NCI-H2107 treated with DMSO at 0.1 percent for 48 hours (cell line): ENCODE measurements around the gene TNK2.

Experiments
- DNase-seq: peaks from one replicate; lab custom pipeline; 2025; ENCODE audit not compliant: unreplicated experiment; lab: John Stamatoyannopoulos, UW

TNK2 gene

GRCh38 chr3:195900436-195901355, 7.7 kb downstream of the TNK2 start:
- no peak for DNase-seq

DNA sequence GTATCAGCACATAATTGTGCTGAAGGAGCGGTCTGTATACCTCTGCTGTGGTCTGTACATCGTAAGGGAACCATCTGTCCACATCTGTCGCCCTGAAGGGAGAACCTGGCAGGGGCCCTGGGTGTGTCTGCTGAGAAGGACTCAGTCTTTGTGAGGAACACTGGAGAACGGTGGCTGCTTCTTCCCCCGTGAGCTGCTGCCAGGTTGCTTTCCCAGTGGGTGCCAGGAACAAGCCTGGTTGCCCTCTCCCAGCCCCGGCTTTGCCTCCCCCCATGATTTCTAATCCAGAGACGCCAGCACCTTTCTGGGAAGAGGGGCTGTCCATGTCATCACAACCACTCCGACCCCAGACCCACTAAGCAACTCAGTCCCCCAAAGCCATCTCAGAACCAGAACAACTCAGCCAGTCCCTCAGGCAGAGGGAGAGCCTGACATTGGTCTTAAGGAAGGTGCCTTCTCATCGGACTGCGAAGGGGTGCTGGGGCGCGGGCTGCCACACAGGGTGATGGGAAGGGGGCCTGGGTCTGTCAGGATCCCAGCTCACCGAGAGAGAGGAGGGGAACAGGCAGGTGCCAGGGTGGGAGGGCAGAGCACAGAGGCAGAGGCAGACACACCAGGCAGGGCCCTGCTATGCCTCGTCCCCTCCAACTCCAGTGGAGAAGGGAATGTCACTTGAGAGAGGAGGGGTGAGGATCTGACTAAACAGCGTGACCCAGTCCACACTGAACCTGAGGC, 8.5 kb downstream of the TNK2 start:
- DNase-seq, result no peak

DNA sequence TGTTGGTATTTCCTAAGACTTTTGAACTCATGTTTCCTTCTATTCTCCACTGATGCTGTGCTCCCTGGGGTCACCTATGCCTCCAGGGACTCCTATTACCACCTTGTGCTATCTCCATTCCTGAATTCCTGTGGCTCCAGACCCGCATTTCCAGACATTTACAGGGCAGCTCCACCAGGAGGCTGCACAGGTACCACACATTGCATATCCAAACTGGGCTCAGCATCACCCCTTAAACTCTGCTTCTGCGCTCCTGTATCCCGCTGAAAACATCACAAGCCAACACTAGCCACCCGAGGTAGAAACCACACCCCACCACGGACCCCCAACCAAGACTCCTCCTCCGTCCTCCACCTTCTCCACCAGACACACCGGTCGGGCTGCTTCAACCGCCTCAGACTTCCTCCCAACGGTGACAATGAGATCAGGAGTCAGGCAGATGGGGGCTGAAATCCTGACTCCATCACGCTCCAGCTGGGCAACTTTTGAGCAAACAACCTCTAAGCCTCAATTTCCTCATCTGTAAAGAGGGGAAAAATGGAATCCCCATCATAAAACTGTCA, 10.4 kb downstream of the TNK2 start:
- no peak for DNase-seq

DNA sequence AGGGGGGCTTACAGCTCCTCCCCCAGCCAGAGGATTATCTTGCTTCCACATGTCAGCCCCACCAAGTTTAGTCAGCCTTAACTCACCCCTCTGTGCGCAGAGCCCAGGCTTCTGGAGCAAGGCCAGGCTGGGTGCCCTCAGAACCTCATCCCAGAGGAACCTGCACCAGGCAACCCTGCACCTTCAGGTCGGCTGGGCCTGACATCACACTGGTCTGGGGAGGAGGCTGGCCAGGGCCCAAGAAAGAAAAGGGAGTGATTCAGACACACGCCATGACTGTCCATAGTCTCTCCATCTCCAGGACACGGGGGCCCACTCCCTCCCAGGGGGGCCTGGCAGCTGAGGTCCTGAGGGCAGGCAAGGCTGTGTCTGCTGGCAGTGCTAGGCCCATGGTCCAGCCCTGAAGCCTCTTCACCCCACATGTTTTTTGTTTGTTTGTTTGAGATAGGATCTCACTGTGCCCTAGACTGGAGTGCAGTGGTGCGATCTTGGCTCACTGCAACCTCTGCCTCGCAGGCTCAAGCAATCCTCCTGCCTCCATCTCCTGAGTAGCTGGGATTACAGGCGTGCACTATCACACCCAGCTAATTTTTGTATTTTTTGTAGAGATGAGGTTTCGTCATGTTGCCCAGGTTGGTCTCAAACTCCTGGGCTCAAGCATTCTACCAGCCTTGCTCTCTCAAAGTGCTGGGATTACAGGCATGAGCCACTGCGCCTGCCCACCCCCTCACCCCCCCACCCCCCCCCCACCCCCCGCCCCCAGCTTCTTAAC, 11.1 kb downstream of the TNK2 start:
- no peak for DNase-seq

GRCh38 chr3:195896361-195897080, 11.8 kb downstream of the TNK2 start:
- no peak for DNase-seq

DNA sequence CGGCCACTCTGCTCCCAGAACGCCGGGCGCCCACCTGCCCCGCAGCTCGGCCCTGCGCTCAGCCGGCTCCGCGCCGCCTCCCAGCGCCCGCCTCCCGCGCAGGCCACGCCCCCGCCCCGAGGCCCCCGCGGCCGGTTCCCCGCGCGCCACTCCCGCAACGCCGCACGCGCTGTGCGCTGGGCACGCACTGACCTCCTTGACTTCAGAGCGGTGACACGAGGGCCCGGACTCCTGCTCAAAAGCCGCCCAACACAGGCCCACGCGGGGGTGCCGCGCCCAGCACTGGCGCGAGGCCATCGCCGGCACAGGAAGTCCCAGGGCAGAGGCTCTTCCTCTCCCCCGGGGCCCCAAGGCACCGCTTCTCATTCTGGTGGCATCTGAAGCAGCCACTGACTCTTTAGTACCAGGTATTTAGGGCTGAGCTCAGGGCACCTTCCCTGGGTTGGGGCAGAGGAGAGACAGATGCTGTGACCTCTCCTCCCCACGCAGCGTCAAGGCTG, 12.4 kb downstream of the TNK2 start:
- DNase-seq, result no peak

DNA sequence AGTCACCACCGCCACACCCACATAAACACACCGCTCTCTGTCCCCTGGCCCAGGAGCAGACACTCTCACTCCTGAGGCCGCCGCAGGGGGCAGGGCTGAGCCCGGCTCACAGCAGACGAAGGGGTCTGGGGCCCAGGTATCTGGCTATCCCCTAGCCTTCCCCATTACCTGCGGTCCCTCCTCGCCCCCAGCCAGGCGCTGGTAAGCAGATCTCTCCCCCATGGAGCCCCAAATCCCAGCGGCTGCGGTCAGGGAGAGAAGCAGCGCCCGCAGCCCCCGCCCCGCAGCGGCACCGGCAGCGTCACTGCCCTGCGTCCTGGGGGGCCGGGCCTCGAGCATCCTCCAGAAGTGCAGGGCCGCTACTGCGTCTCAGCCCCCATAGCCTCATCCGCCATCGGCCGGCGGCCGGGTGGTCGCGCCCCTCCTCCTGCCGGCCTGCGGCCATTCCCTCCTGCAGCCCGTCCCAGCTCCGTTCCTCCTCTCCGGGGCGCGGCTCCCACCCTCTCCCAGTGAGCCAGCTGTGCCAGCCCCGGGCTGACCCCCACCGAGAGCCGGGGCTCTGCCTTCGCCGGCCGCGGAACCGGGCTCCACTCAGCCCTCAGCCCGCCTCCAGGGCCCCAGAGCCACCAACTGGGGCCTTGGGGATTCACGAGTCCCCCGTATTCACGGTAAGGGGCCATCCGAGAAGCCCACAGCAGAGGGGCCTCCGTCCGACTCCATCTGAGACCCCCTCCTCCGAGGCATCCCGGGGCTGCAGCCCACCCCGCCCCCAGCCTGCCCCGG, 13.1 kb downstream of the TNK2 start:
- peak; percentile 84 for DNase-seq

DNA sequence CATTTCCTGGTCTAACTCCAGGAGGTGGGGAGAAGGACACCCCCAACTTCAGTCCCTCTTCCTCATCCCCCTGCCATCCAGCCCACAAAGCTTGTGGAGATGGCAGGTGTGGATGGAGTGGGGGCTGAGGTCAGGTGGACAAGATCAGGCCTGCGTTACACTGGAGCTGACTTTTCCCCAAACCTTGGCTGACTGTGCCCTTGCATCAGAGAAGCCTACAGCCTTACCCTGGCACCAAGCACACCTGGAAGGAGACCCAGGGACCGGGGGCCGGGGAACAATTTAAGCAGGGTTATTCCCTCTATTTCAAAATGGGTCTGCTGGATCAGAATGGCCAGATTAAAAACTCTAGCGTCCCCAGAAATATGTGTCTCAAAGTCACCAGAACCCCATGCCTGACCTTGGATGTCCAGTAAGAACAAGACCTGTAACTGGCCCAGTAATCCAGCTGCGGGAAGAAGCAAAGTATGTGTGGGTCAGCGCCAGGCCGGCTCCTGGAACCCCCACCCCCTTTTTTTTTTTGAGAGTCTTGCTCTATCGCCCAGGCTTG, 14.4 kb downstream of the TNK2 start:
- DNase-seq, result no peak

DNA sequence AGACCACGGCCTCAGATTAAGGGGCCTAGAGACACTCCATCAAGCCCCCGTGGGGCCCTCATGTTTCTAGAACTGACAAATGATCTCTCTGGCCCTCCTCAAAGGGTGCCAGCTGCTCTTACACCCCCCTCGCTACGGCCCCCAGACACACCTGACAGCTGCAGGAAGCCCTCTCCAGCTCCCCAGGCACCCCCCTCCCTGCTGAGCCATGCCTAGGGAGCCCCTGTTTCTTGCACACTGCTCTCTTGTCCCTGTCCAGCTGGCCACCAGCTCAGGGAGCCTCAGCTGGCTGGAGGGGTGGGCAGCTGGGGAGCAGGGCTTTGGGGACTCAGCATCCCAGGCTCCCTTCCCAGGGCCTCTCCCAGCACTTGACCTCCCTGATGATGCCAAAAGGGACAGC, 14.8 kb downstream of the TNK2 start:
- peak; percentile 74 for DNase-seq

- peak; percentile 68 for DNase-seq
These were observed 15.3 kb downstream of the TNK2 start for GRCh38 chr3:195893044-195893395.

GRCh38 chr3:195892105-195893043, 16.0 kb downstream of the TNK2 start:
- DNase-seq, result peak; percentile 91

GRCh38 chr3:195891431-195892104, 16.8 kb downstream of the TNK2 start:
- no peak for DNase-seq

GRCh38 chr3:195889870-195890295, 18.5 kb downstream of the TNK2 start:
- no peak for DNase-seq

- DNase-seq, result no peak
These were observed 19.1 kb downstream of the TNK2 start for GRCh38 chr3:195888981-195889869.

GRCh38 chr3:195888311-195888761, 20.0 kb downstream of the TNK2 start:
- no peak for DNase-seq

GRCh38 chr3:195887670-195888069, 20.7 kb downstream of the TNK2 start:
- no peak for DNase-seq
